IMR-90 (cell line): Measurements from ENCODE around the gene RBBP8NL. TPM values are rescaled to one million over a fixed set of nuclear protein-coding genes. Genes with fewer than 3 reads are reported as not detected.

ENCODE experiments used
- ATAC-seq: fragments of 200-7000 bp; cut with Tn5 transposase; 2 replicates; pipeline ENCODE4 v1.9.1; 2020; ENCODE audit warnings: low read depth, mild to moderate bottlenecking, moderate library complexity
- BruUV-seq: library from RNA; stranded (reverse); fragments of 400-500 nt; replicated peaks from 2 replicates; lab custom pipeline; 2021; lab: Mats Ljungman, UMichigan
- CTCF ChIA-PET: fragments of 300-600 bp; formaldehyde crosslinking; extraction: SDS; loops from one replicate; lab custom pipeline; 2021; ENCODE audit warnings: antibody characterized with exemption; lab: Yijun Ruan, JAX
- POLR2A ChIA-PET: fragments of 300-600 bp; sonication (Branson Sonifier 250); formaldehyde crosslinking; loops from one replicate; lab custom pipeline; 2022; ENCODE audit warnings: antibody characterized with exemption; ENCODE audit not compliant: unreplicated experiment; lab: Charles Lee
- DNase-seq: peaks from one replicate; pipeline ENCODE4 v3.0.0; 2013
- H2AFZ ChIP-seq: replicated peaks from 2 replicates; pipeline ENCODE3; 2013; ENCODE audit warnings: low read length, mild to moderate bottlenecking; ENCODE audit not compliant: poor library complexity
- H2AK5ac ChIP-seq: 2 replicates; pipeline ENCODE4 v1.6.1; 2013; ENCODE audit warnings: low read depth, low read length, inconsistent platforms
- H2AK9ac ChIP-seq: replicated peaks from 2 replicates; pipeline ENCODE3; 2013; ENCODE audit warnings: mild to moderate bottlenecking, low read depth, low read length, moderate library complexity; ENCODE audit not compliant: poor library complexity
- H2BK120ac ChIP-seq: 2 replicates; pipeline ENCODE4 v1.6.1; 2013; ENCODE audit warnings: low read depth, low read length, inconsistent platforms
- H2BK15ac ChIP-seq: 3 replicates; pipeline ENCODE4 v1.6.1; 2013; ENCODE audit warnings: low read depth, low read length, inconsistent platforms
- H2BK20ac ChIP-seq: 2 replicates; pipeline ENCODE4 v1.6.1; 2013; ENCODE audit warnings: low read depth, mild to moderate bottlenecking, inconsistent platforms, low read length, moderate library complexity
- H2BK5ac ChIP-seq: 2 replicates; pipeline ENCODE4 v1.6.1; 2013; ENCODE audit warnings: mild to moderate bottlenecking, low read depth, low read length, inconsistent platforms; ENCODE audit not compliant: poor library complexity, severe bottlenecking
- H3K14ac ChIP-seq: replicated peaks from 2 replicates; pipeline ENCODE4 v1.6.1; 2013; ENCODE audit warnings: low read depth, low read length, inconsistent platforms
- H3K18ac ChIP-seq: 2 replicates; pipeline ENCODE4 v1.6.1; 2013; ENCODE audit warnings: low read depth, low read length, control low read depth
- H3K23ac ChIP-seq: 2 replicates; pipeline ENCODE4 v1.6.1; 2013; ENCODE audit warnings: low read depth, low read length, inconsistent platforms
- H3K27ac ChIP-seq: 2 replicates; pipeline ENCODE4 v1.5.1; 2013; ENCODE audit warnings: mild to moderate bottlenecking, control low read depth, low read length; ENCODE audit not compliant: insufficient read depth
- H3K27me3 ChIP-seq: 2 replicates; pipeline ENCODE4 v1.6.1; 2013; ENCODE audit warnings: low read length; ENCODE audit not compliant: control insufficient read depth, insufficient read depth
- H3K36me3 ChIP-seq: 2 replicates; pipeline ENCODE4 v1.6.1; 2013; ENCODE audit warnings: low read length, mixed read lengths; ENCODE audit not compliant: control insufficient read depth, insufficient read depth
- H3K4ac ChIP-seq: 2 replicates; pipeline ENCODE4 v1.6.1; 2013; ENCODE audit warnings: low read depth, low read length, inconsistent platforms
- H3K4me1 ChIP-seq: 2 replicates; pipeline ENCODE4 v1.6.1; 2013; ENCODE audit warnings: low read length, mixed read lengths; ENCODE audit not compliant: control insufficient read depth, insufficient read depth
- H3K4me2 ChIP-seq: 2 replicates; pipeline ENCODE4 v1.6.1; 2013; ENCODE audit warnings: low read depth, mild to moderate bottlenecking, control low read depth, low read length, moderate library complexity
- H3K4me3 ChIP-seq: 2 replicates; pipeline ENCODE4 v1.5.1; 2013; ENCODE audit warnings: low read depth, mild to moderate bottlenecking, control low read depth, low read length, moderate library complexity; ENCODE audit not compliant: insufficient read depth
- H3K56ac ChIP-seq: 2 replicates; pipeline ENCODE4 v1.6.1; 2013; ENCODE audit warnings: low read length, inconsistent platforms; ENCODE audit not compliant: insufficient read depth; ENCODE audit errors: extremely low read depth
- H3K79me1 ChIP-seq, 2 experiments: 2 replicates each; pipeline ENCODE4 v1.6.1; 2013; ENCODE audit warnings: low read length in 2 of 2, inconsistent platforms in 1 of 2, low read depth in 1 of 2
- H3K9ac ChIP-seq: 2 replicates; pipeline ENCODE4 v1.6.1; 2013; ENCODE audit warnings: low read depth, low read length, control low read depth
- H3K9me1 ChIP-seq: 2 replicates; pipeline ENCODE4 v1.6.1; 2013; ENCODE audit warnings: low read length, inconsistent platforms; ENCODE audit not compliant: insufficient read depth
- H3K9me3 ChIP-seq: 2 replicates; pipeline ENCODE4 v1.6.1; 2013; ENCODE audit warnings: low read length; ENCODE audit not compliant: control insufficient read depth, insufficient read depth
- H4K20me1 ChIP-seq: 2 replicates; pipeline ENCODE4 v1.6.1; 2013; ENCODE audit warnings: low read length, inconsistent platforms; ENCODE audit not compliant: insufficient read depth
- H4K5ac ChIP-seq: 2 replicates; pipeline ENCODE4 v1.6.1; 2013; ENCODE audit warnings: mild to moderate bottlenecking, low read depth, low read length, control low read depth
- H4K8ac ChIP-seq, 2 experiments: 2 replicates each; pipeline ENCODE4 v1.6.1; 2013; ENCODE audit warnings: low read depth in 2 of 2, low read length in 2 of 2, control low read depth in 1 of 2, inconsistent platforms in 1 of 2
- H4K91ac ChIP-seq: 2 replicates; pipeline ENCODE4 v1.6.1; 2013; ENCODE audit warnings: low read depth, low read length, inconsistent platforms; ENCODE audit not compliant: insufficient read depth
- FOS ChIP-seq: fragments of 150-350 bp; IDR thresholded peaks from 2 replicates; pipeline ENCODE4 v1.6.1; 2016; ENCODE audit warnings: low read depth, low read length
- MAZ ChIP-seq: IDR thresholded peaks from 2 replicates; pipeline ENCODE4 v1.6.1; 2012; ENCODE audit warnings: low read depth, mild to moderate bottlenecking, low read length, improper control_type of control experiment, moderate library complexity, borderline replicate concordance
- MXI1 ChIP-seq: IDR thresholded peaks from 2 replicates; pipeline ENCODE4 v1.6.1; 2012; ENCODE audit warnings: low read depth, mild to moderate bottlenecking, low read length, moderate library complexity, borderline replicate concordance
- NFE2L2 ChIP-seq: fragments of 150-350 bp; IDR thresholded peaks from 2 replicates; pipeline ENCODE4 v1.6.1; 2016; ENCODE audit warnings: low read depth, mild to moderate bottlenecking, low read length
- WGBS, 2 experiments: methylation state at CpG; one replicate each; pipeline versions ENCODE4 v1.1.5 to v1.1.7; 2013; ENCODE audit warnings: missing lambda C conversion rate in 2 of 2; ENCODE audit not compliant: insufficient read length in 1 of 2; ENCODE audit errors: extremely low coverage in 2 of 2; 5-methylcytosine and 5-hydroxymethylcytosine counted together
- dilution Hi-C: fragments of 300-500 bp; cut with HindIII; formaldehyde crosslinking; loops from one replicate; pipeline ENCODE4 v1.14.3; 2018; ENCODE audit warnings: low sequenced_read_pairs; ENCODE audit not compliant: unreplicated experiment
- in situ Hi-C: fragments of 300-500 bp; cut with MboI; formaldehyde crosslinking; loops from 3 replicates; pipeline ENCODE4 v1.14.3; 2019; ENCODE audit warnings: low sequenced_read_pairs, inconsistent platforms, mixed read lengths
- intact Hi-C: fragments of 100-400 bp; cut with micrococcal nuclease; formaldehyde crosslinking; loops from 2 replicates; pipeline ENCODE4 v1.10.0; 2022
- polyA plus RNA-seq, 3 experiments: library from polyadenylated mRNA; depleted of rRNA; stranded (reverse); fragments of >200 nt; gene quantifications; 2 replicates each; pipeline ENCODE4 v1.2.3, GENCODE V29; 2012; ENCODE audit warnings: low replicate concordance in 1 of 3
- total RNA-seq: library from RNA; depleted of rRNA; stranded (reverse); fragments of >200 nt; gene quantifications from 2 replicates; pipeline ENCODE4 v1.2.3, GENCODE V29; 2012
- TF ChIP-seq, protein P1 (sequence below): fragments of 150-350 bp; IDR thresholded peaks from 2 replicates; pipeline ENCODE4 v1.6.1; 2016; ENCODE audit warnings: low read depth, mild to moderate bottlenecking, low read length, moderate library complexity, borderline replicate concordance

RBBP8NL gene
- total and polyA plus RNA-seq, 2 of the 4 experiments (the other 2 are of a cell fraction): not detected

DNA sequence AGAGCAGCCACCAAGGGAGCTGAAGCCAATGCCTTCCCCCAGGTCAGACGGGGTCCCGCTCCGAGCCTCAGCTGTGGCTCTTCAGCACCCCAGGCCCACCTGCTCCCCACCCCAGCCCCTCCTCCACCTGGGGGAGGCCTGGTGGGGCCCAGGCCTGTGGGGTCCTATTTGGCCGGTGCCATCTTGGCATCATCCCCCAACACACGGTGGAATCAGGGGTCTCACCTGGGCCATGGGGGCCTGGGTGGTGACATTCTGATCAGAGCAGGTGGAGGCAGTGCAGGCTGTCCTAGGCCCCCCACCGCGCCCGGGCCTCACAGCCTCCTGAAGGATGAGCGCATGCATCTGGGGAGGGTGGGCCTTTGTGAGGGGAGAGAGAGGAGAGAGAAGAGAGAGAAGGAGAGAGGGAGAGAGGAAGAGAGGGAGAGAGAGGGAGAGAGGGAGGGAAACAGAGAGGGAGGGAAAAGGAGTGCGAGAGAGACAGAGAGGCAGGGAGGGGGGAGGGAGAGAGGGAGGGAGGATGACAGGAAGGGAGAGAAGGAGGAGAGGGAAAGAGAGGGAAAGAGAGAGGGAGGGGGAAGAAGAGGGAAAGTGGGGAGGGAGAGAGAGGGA, 23.9 kb upstream of the RBBP8NL start:
- no peak overlapping the region for H4K91ac ChIP-seq
- H4K5ac ChIP-seq: no peak overlapping the region
- no peaks in the 10 kb centered on the region for H3K9me1 ChIP-seq
- H2AFZ ChIP-seq: no peak overlapping the region
- intact Hi-C loops (no loop called here), dilution Hi-C loops (no loop called here), in situ Hi-C loops (no loop called here)
- no peak overlapping the region for H2AK5ac ChIP-seq
- H3K27me3 ChIP-seq: peaks cover 45% of the 10 kb centered on the region
- no peaks in the 10 kb centered on the region for H3K4me1 ChIP-seq
- H3K36me3 ChIP-seq: no peaks in the 10 kb centered on the region
- H2BK20ac ChIP-seq: no peak overlapping the region
- no peak overlapping the region for H3K14ac ChIP-seq
- no peaks in the 10 kb centered on the region for H3K9me3 ChIP-seq
- no peak overlapping the region for H3K4ac ChIP-seq
- no peak overlapping the region for H3K56ac ChIP-seq
- H3K23ac ChIP-seq: no peak overlapping the region
- DNase-seq (no peak), ATAC-seq (no peak)
- no peak overlapping the region for H2BK120ac ChIP-seq
- no peak overlapping the region for H2AK9ac ChIP-seq
- no peak overlapping the region for H3K18ac ChIP-seq
- no peak overlapping the region for H4K8ac ChIP-seq
- no TSS peak for BruUV-seq
- no peak overlapping the region for H2BK5ac ChIP-seq
- no peak overlapping the region for H3K9ac ChIP-seq
- TF ChIP-seq MXI1 (no peak), FOS (no peak), MAZ (no peak), NFE2L2 (no peak)
- TF ChIP-seq, protein P1, sequence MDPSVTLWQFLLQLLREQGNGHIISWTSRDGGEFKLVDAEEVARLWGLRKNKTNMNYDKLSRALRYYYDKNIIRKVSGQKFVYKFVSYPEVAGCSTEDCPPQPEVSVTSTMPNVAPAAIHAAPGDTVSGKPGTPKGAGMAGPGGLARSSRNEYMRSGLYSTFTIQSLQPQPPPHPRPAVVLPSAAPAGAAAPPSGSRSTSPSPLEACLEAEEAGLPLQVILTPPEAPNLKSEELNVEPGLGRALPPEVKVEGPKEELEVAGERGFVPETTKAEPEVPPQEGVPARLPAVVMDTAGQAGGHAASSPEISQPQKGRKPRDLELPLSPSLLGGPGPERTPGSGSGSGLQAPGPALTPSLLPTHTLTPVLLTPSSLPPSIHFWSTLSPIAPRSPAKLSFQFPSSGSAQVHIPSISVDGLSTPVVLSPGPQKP: no peak
- ChIA-PET POLR2A (interaction anchor here (0.6 kb wide), 1 partner anchor 54 kb away, joined by 4 read pairs; no protein-coding TSS in a partner anchor), CTCF (no interaction called here)
- no peak overlapping the region for H3K4me2 ChIP-seq
- 72% methylated on average over 1 of the region's 10 CpGs; no CpG with 5 or more reads in 1 of the 2 experiments for WGBS, 2 experiments
- no peaks in the 10 kb centered on the region for H4K20me1 ChIP-seq
- no peak overlapping the region for H2BK15ac ChIP-seq
- no peak overlapping the region for H3K27ac ChIP-seq
- H3K4me3 ChIP-seq: no peak overlapping the region
- no peaks in the 10 kb centered on the region for H3K79me1 ChIP-seq
